ENCODE results near the gene TEAD1. TPM values are rescaled to one million over a fixed set of nuclear protein-coding genes. Genes with fewer than 3 reads are reported as not detected.

Gene TEAD1
- polyA plus RNA-seq, 1 experiment, result 113 TPM

GRCh38 chr11:12806113-12806512 lies 131.9 kb downstream of the TEAD1 start:
- TF ChIP-seq CTCF (IDR thresholded peaks at IDR 0.05; ENCODE audit: low read depth, low read length), result no peak
- Histone ChIP-seq H3K27me3 (ENCODE audit: control insufficient read depth, insufficient read depth, low read length) (no peaks in the 10 kb centered on the region), H3K4me3 (ENCODE audit: low read depth, low read length) (no peak overlapping the region), H3K27ac (ENCODE audit: low read depth, low read length) (no peak overlapping the region), H3K9me3 (ENCODE audit: control insufficient read depth, insufficient read depth, low read length) (no peaks in the 10 kb centered on the region)
- ChIA-PET CTCF (interaction anchor here (0.8 to 1.2 kb wide), 3 partner anchors 62 to 108 kb away, joined by 3 to 4 read pairs (median 3); no protein-coding TSS in a partner anchor), POLR2A (interaction anchor here (0.6 to 1.2 kb wide), 2 partner anchors 28 to 132 kb away, joined by 4 read pairs; partner anchors contain the start of gene TEAD1)
- no peak for DNase-seq (ENCODE audit: low read depth, low spot score)

- DNase-seq (ENCODE audit: low read depth, low spot score), result no peak
- Histone ChIP-seq H3K9me3 (ENCODE audit: control insufficient read depth, insufficient read depth, low read length) (no peaks in the 10 kb centered on the region), H3K4me3 (ENCODE audit: low read depth, low read length) (no peak overlapping the region), H3K27ac (ENCODE audit: low read depth, low read length) (no peak overlapping the region), H3K27me3 (ENCODE audit: control insufficient read depth, insufficient read depth, low read length) (no peaks in the 10 kb centered on the region)
- no peak for TF ChIP-seq CTCF (IDR thresholded peaks at IDR 0.05; ENCODE audit: low read depth, low read length)
- ChIA-PET POLR2A (no interaction called here), CTCF (interaction anchor here (0.7 kb wide), 1 partner anchor 476 kb away, joined by 3 read pairs; no protein-coding TSS in a partner anchor)
Measured at GRCh38 chr11:12807621-12808020, 133.4 kb downstream of the TEAD1 start.

GRCh38 chr11:12808519-12808918 lies 134.3 kb downstream of the TEAD1 start:
- Histone ChIP-seq H3K9me3 (ENCODE audit: control insufficient read depth, insufficient read depth, low read length) (no peaks in the 10 kb centered on the region), H3K27me3 (ENCODE audit: control insufficient read depth, insufficient read depth, low read length) (no peaks in the 10 kb centered on the region), H3K4me3 (ENCODE audit: low read depth, low read length) (no peak overlapping the region), H3K27ac (ENCODE audit: low read depth, low read length) (no peak overlapping the region)
- no peak for TF ChIP-seq CTCF (IDR thresholded peaks at IDR 0.05; ENCODE audit: low read depth, low read length)
- CTCF ChIA-PET, result no interaction called here
- DNase-seq (ENCODE audit: low read depth, low spot score), result no peak
- POLR2A ChIA-PET, result interaction anchor here (0.7 kb wide), 1 partner anchor 24 kb away, joined by 3 read pairs; no protein-coding TSS in a partner anchor

GRCh38 chr11:12809364-12809763 lies 135.1 kb downstream of the TEAD1 start:
- no peaks in the 10 kb centered on the region for H3K9me3 ChIP-seq (ENCODE audit: control insufficient read depth, insufficient read depth, low read length)
- no peak overlapping the region for H3K4me3 ChIP-seq (ENCODE audit: low read depth, low read length)
- TF ChIP-seq CTCF (IDR thresholded peaks at IDR 0.05; ENCODE audit: low read depth, low read length), result no peak
- H3K27ac ChIP-seq (ENCODE audit: low read depth, low read length), result no peak overlapping the region
- CTCF ChIA-PET, result interaction anchor here (0.6 kb wide), 1 partner anchor 84 kb away, joined by 4 read pairs; no protein-coding TSS in a partner anchor
- H3K27me3 ChIP-seq (ENCODE audit: control insufficient read depth, insufficient read depth, low read length), result no peaks in the 10 kb centered on the region
- no peak for DNase-seq (ENCODE audit: low read depth, low spot score)
- POLR2A ChIA-PET, result interaction anchor here (0.6 kb wide), 1 partner anchor 26 kb away, joined by 3 read pairs; no protein-coding TSS in a partner anchor

GRCh38 chr11:12809864-12810567 lies 135.8 kb downstream of the TEAD1 start:
- no peak for TF ChIP-seq CTCF (IDR thresholded peaks at IDR 0.05; ENCODE audit: low read depth, low read length)
- Histone ChIP-seq H3K27me3 (ENCODE audit: control insufficient read depth, insufficient read depth, low read length) (no peaks in the 10 kb centered on the region), H3K4me3 (ENCODE audit: low read depth, low read length) (no peak overlapping the region), H3K27ac (ENCODE audit: low read depth, low read length) (peak overlapping the region; percentile 60), H3K9me3 (ENCODE audit: control insufficient read depth, insufficient read depth, low read length) (no peaks in the 10 kb centered on the region)
- ChIA-PET POLR2A (interaction anchor here (0.6 to 0.7 kb wide), 2 partner anchors 27 to 80 kb away, joined by 3 to 13 read pairs; no protein-coding TSS in a partner anchor), CTCF (interaction anchor here (0.6 to 1.4 kb wide), 6 partner anchors 32 to 479 kb away, joined by 3 to 4 read pairs (median 3); no protein-coding TSS in a partner anchor)
- DNase-seq (ENCODE audit: low read depth, low spot score), result no peak

Data from AG04450 (cell line).